GM18498 (cell line): ENCODE measurements around the gene UBAC1.
"Not testable (repeated sequence)": the region's sequence is repeated elsewhere in the genome, so short reads cannot be mapped to it uniquely, and the experiment has no call there.

Experiments used
- ATAC-seq: cut with Tn5 transposase; IDR thresholded peaks from one replicate; pipeline ENCODE4 v1.9.1; 2021; ENCODE audit warnings: mild to moderate bottlenecking, moderate library complexity; ENCODE audit not compliant: unreplicated experiment

Gene UBAC1

DNA sequence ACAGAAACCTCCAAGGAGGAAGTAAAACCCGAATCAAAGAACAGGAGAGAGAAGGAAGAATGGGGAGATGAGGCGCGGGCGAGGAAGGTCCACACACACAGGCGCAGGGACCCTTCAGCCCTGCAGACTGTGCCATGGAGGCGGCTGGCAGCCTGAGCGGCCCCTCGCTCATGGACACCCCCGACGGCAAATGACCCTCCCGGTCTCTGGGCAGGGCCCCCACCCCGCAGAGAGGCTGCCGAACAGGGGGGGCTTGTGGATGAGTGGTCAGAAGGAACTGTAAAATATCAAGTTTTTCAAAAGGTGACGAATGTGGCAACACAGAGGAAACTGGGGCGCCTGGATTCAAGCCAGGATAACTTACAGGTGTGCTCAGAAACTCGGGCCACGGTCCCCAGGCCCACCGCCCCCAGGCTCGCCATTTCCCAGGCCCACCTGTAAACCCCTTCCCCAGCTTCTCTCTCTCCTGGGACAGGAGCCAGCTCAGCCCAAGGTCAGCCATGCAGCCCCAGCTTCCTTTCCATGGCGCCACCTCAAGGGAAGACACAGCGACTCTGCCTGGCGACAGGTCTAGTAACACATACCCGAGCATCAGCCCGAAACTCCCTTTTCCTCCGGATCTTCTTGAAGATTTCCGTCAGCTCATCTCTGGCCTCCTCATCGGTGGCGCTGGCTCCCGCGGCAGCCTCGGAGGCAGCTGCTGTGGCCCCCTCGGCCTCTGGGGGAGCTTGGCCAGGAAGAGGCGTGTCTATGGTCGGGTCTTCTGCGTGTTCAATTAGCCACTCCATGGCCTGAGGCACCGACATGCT, 16.5 kb downstream of the UBAC1 start:
- no peak for ATAC-seq

DNA sequence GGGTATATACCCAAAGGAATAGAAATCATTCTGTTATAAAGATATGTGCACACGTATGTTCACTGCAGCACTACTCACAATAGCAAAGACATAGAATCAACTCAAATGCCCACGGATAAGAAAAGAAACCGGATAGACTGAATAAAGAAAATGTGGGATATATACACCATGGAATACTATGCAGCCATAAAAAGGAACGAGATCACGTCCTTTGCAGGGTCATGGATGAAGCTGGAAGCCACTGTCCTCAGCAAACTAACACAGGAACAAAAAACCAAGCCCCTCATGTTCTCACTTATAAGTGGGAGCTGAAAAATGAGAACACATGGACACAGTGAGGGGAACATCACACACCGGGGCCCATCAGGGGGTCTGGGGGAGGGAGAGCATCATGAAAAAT, 17.6 kb downstream of the UBAC1 start:
- not testable (repeated sequence) for ATAC-seq

DNA sequence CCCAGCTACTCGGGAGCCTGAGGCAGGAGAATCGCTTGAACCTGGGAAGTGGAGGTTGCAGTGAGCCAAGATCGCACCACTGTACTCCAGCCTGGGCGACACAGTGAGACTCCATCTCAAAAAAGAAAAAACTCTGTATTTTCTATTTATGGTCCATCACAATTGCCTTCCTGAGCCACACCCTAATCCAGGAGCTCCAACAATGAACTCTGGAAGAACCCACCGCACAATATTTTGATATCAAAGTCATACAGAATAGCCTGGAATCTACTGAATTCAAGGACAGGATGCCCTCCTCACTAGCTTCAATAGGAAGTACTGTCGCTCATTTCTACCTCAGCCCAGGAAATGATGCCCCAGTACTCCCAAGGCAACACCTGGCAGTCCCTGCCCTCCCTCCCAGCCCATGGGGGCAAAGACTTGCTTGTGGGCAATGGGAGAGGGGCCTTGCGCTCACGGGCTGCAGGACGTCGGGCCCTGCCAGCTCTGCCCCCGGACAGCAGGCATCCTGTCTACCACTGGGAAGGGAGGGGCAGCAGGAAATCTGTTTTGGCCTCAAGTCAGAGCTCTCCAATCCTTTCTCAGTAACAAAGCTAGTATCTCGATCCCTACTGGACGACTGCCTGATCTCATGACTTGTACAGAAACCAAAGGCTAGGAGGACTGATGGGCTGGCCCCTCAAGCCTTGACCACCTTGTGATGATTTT, 19.7 kb downstream of the UBAC1 start:
- ATAC-seq, result no peak

DNA sequence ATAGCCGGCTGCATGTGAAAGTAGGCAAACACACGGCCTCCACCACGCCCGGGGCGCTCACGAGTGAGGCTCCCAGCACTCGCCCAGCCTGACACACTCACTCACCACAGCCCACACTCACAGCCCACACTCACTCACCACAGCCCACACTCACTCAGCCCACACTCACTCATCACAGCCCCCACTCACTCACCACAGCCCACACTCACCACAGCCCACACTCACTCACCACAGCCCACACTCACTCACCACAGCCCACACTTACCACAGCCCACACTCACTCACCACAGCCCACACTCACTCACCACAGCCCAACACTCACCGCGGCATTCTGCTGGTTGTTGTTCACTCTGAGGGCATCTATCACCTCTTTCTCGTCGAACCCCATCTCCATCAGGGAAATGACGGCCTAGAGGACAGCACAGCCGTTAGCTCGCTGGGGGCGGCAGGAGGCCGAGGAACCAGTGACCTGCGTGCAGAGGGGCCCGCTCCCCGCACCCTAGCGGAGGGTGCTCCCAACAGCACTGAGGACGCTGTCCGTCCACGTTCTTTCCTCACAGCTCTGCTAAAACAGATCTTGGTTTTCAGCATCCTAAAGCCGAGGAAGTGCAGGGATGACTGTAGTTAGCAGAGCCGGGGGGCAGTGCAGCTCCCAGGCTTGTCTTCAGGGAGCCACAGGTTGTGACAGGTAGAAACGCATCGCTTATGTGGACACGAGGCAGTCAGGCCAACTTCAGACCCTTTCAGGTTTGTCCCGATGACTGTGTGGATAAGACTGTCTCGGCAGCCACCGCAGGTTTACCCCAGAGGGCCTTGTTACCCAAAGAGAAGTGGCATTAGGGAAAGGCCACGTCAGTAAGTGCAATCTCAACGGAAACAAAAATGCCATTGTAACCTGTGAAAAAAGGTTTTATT, 21.6 kb downstream of the UBAC1 start:
- ATAC-seq, result no peak

- ATAC-seq, result no peak
These were observed 23.4 kb downstream of the UBAC1 start for GRCh38 chr9:135937521-135938489.

- ATAC-seq, result no peak
These were observed 28.1 kb downstream of the UBAC1 start for GRCh38 chr9:135933114-135933513.

DNA sequence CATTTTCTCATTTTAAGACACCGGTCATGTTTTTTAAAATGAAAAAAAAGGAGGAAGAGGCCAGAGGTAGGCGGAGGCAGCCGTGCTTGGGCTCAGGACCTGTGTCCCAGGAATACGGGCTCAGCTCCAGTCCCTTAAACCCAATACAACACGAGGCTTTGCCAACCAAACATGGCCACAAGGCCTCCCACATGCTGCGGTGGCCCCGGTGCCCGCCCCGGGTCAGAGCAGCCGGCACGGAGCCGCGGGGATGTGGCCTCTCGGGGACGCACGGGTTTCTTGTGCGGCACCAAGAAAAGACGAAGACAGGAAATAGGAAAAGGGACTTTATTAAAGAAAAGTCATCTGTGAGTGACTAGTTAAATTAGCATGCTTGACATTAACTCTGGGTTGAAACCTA, 28.5 kb downstream of the UBAC1 start:
- ATAC-seq, result no peak

- ATAC-seq, result no peak
These were observed 29.8 kb downstream of the UBAC1 start for GRCh38 chr9:135931349-135931820.

GRCh38 chr9:135930446-135931345, 30.5 kb downstream of the UBAC1 start:
- no peak for ATAC-seq

DNA sequence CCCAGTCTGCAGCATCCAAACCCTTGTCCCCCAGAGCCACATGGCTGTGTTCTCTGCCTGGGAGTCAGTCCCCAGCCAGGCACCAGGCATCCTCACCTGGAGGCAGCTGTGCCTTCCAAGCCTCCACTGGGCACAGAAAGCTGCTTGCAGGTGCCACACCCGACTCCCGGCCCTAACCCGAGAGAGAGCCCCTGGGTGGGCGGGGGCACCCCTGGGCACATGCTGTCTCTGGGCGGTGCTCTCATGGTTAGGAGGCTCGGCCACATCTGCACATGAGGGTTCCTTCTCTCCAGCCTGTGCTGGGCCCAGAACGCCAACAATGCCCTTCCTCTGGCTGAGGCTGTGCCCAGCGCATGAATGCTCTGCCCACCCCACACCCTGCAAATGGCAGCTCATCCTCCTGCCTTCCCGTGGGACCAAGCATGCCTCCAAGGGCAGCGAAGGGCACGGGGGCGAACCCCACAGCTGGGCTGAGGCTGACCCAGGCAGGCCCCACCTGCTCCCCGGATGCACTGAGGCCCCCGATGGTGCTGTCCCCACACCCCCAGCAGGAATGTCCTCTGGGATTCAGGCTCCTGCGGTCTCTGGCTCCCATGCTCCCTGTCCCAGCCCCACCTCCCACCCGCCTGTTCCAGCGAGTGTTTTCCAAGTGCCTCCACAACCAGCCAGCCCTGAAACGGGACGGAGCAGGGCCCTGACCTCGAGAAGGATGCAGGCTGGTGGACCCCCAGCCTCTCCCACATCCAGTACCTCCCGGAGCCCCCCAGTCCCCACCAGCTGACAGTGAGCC, 31.3 kb downstream of the UBAC1 start:
- ATAC-seq, result no peak

GRCh38 chr9:135928731-135929655, 32.2 kb downstream of the UBAC1 start:
- ATAC-seq, result no peak

DNA sequence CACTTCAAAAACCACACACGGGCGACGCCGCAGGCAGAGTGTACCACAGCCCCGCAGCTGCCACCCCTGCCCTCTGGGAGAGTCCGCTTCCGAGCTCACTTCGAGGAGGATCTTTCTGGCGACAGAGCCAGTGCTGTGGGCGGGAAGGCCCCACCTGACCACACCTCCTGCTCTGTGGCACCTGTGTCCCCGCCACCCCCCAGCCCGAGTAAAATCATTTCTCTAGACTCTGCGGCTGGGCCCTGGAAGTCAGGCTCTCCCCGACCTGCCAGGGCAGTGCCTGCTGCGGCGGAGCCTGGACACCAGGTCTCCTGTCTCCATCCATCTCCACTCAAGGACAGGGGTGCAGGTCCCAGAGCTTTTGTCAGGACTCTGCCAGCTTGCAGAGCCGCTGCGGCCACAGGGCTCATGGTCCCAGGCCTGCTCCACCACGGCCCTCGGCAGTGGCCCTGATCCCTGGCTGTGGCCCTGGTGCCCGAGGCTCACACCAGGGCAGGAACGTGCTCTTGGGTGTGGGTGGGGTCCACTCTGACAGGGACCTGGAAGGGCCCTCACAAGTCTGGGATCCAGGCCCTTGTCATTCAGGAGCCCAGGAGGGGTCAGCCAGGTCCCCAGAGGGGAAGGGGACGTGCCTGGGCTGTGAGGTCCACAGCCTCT, 33.0 kb downstream of the UBAC1 start:
- no peak for ATAC-seq

- no peak for ATAC-seq
These were observed 33.8 kb downstream of the UBAC1 start for GRCh38 chr9:135927195-135928013.

- ATAC-seq, result no peak
These were observed 34.6 kb downstream of the UBAC1 start for GRCh38 chr9:135926402-135927194.
